PC-9 (cell line): ENCODE measurements around the gene PAGE4. TPM values are rescaled to one million over a fixed set of nuclear protein-coding genes. Genes with fewer than 3 reads are reported as not detected.

ENCODE experiments used
- BruUV-seq: library from RNA; stranded (reverse); fragments of 400-500 nt; replicated peaks from 2 replicates; lab custom pipeline; 2021; lab: Mats Ljungman, UMichigan
- CTCF ChIA-PET: fragments of 300-600 bp; sonication (Branson Sonifier 250); formaldehyde crosslinking; loops from one replicate; lab custom pipeline; 2022; ENCODE audit warnings: antibody characterized with exemption; lab: Charles Lee
- POLR2A ChIA-PET: fragments of 300-600 bp; sonication (Branson Sonifier 250); formaldehyde crosslinking; loops from one replicate; lab custom pipeline; 2022; ENCODE audit warnings: antibody characterized with exemption; ENCODE audit not compliant: unreplicated experiment; lab: Charles Lee
- DNase-seq, 2 experiments: peaks; one replicate each; pipeline versions ENCODE4 v3.0.0 to v3.0.0-alpha.2; 2015 to 2022; ENCODE audit warnings: mixed read lengths in 1 of 2
- H2AFZ ChIP-seq: fragments of 200-600 bp; sonication (generic); 2 replicates; pipeline ENCODE4 v1.8.1; 2017; ENCODE audit warnings: antibody characterized with exemption
- H3F3A ChIP-seq: fragments of 200-600 bp; sonication (generic); 2 replicates; pipeline ENCODE4 v1.8.1; 2017; ENCODE audit warnings: antibody characterized with exemption, mild to moderate bottlenecking, low read depth; ENCODE audit not compliant: insufficient read depth
- H3K27ac ChIP-seq: fragments of 200-600 bp; sonication (generic); 2 replicates; pipeline ENCODE4 v1.6.1; 2016; ENCODE audit warnings: mixed run types
- H3K27me3 ChIP-seq: fragments of 200-600 bp; sonication (generic); 2 replicates; pipeline ENCODE4 v1.6.1; 2016; ENCODE audit warnings: low read depth, mixed run types; ENCODE audit not compliant: insufficient read depth
- H3K36me3 ChIP-seq: fragments of 200-600 bp; sonication (generic); 2 replicates; pipeline ENCODE4 v1.6.1; 2016; ENCODE audit warnings: low read depth, mixed run types
- H3K4me1 ChIP-seq: fragments of 200-600 bp; sonication (generic); replicated peaks from 2 replicates; pipeline ENCODE4 v1.6.1; 2016; ENCODE audit warnings: mixed run types; ENCODE audit not compliant: insufficient read depth
- H3K4me2 ChIP-seq: fragments of 200-600 bp; sonication (generic); 2 replicates; pipeline ENCODE4 v1.6.1; 2017; ENCODE audit warnings: mixed run types
- H3K4me3 ChIP-seq: fragments of 200-600 bp; sonication (generic); 2 replicates; pipeline ENCODE4 v1.6.1; 2016; ENCODE audit warnings: mixed run types
- H3K79me2 ChIP-seq: fragments of 200-600 bp; sonication (generic); 2 replicates; pipeline ENCODE4 v1.6.1; 2017; ENCODE audit warnings: low read depth, mixed run types
- H3K9me2 ChIP-seq: fragments of 200-600 bp; sonication (generic); 2 replicates; pipeline ENCODE4 v1.8.1; 2017; ENCODE audit warnings: mild to moderate bottlenecking; ENCODE audit not compliant: insufficient read depth
- H3K9me3 ChIP-seq: fragments of 200-600 bp; sonication (generic); 2 replicates; pipeline ENCODE4 v1.8.1; 2016; ENCODE audit warnings: low read depth; ENCODE audit not compliant: insufficient read depth
- H4K20me1 ChIP-seq: fragments of 200-600 bp; sonication (generic); 2 replicates; pipeline ENCODE4 v1.8.1; 2017; ENCODE audit not compliant: insufficient read depth
- EZH2 ChIP-seq: fragments of 200-600 bp; sonication (generic); IDR thresholded peaks from 2 replicates; pipeline ENCODE4 v1.8.0; 2017; ENCODE audit warnings: antibody characterized with exemption, low read depth
- intact Hi-C: fragments of 100-400 bp; cut with micrococcal nuclease; formaldehyde crosslinking; loops from one replicate; pipeline ENCODE4 v1.10.0; 2022; ENCODE audit not compliant: unreplicated experiment
- total RNA-seq: library from RNA; stranded (reverse); gene quantifications from 2 replicates; pipeline ENCODE4 v1.2.3, GENCODE V29; 2021
- TF ChIP-seq, protein P1 (sequence below): fragments of 200-600 bp; sonication (generic); conservative IDR thresholded peaks from 2 replicates; pipeline ENCODE4 v1.6.1; 2017; ENCODE audit warnings: mixed run types, antibody characterized with exemption, mild to moderate bottlenecking, moderate library complexity

The PAGE4 gene
- total RNA-seq, 1 experiment from 2014 or later: not detected

DNA sequence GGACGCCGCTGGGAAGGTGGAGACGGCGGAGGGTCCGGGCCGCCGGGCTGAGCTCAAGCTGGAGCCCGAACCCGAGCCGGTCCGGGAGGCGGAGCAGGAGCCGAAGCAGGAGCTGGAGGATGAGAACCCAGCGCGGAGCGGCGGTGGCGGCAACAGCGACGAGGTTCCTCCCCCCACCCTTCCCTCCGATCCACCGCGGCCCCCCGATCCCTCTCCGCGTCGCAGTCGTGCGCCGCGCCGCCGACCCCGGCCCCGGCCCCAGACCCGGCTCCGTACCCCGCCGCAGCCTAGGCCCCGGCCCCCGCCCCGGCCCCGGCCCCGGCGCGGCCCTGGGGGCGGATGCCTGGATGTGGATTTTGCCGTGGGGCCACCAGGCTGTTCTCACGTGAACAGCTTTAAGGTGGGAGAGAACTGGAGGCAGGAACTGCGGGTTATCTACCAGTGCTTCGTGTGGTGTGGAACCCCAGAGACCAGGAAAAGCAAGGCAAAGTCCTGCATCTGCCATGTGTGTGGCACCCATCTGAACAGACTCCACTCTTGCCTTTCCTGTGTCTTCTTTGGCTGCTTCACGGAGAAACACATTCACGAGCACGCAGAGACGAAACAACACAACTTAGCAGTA, 50.7 kb downstream of the PAGE4 start:
- no peaks in the 10 kb centered on the region for H3K36me3 ChIP-seq
- H3K4me3 ChIP-seq: peak overlapping the region; percentile 51; the same call in 1 of the 2 replicates
- H3K27ac ChIP-seq: no peak overlapping the region
- ChIA-PET CTCF (no interaction called here), POLR2A (no interaction called here)
- H3K79me2 ChIP-seq: no peaks in the 10 kb centered on the region
- TF ChIP-seq, protein P1, sequence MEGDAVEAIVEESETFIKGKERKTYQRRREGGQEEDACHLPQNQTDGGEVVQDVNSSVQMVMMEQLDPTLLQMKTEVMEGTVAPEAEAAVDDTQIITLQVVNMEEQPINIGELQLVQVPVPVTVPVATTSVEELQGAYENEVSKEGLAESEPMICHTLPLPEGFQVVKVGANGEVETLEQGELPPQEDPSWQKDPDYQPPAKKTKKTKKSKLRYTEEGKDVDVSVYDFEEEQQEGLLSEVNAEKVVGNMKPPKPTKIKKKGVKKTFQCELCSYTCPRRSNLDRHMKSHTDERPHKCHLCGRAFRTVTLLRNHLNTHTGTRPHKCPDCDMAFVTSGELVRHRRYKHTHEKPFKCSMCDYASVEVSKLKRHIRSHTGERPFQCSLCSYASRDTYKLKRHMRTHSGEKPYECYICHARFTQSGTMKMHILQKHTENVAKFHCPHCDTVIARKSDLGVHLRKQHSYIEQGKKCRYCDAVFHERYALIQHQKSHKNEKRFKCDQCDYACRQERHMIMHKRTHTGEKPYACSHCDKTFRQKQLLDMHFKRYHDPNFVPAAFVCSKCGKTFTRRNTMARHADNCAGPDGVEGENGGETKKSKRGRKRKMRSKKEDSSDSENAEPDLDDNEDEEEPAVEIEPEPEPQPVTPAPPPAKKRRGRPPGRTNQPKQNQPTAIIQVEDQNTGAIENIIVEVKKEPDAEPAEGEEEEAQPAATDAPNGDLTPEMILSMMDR: no peak
- no peak for TF ChIP-seq EZH2
- intact Hi-C loops: loop anchor here (5.0 to 10.0 kb wide), 2 partner anchors 205 to 1117 kb away; partner anchors contain the start of gene GLOD5
- BruUV-seq: no TSS peak
- H3K9me3 ChIP-seq: no peaks in the 10 kb centered on the region
- no peaks in the 10 kb centered on the region for H3K9me2 ChIP-seq
- H3K4me2 ChIP-seq: peak overlapping the region; percentile 69
- no peak overlapping the region for H2AFZ ChIP-seq
- DNase-seq: no peak
- no peaks in the 10 kb centered on the region for H3K27me3 ChIP-seq
- H4K20me1 ChIP-seq: no peaks in the 10 kb centered on the region
- no peaks in the 10 kb centered on the region for H3K4me1 ChIP-seq
- H3F3A ChIP-seq: no peaks in the 10 kb centered on the region

DNA sequence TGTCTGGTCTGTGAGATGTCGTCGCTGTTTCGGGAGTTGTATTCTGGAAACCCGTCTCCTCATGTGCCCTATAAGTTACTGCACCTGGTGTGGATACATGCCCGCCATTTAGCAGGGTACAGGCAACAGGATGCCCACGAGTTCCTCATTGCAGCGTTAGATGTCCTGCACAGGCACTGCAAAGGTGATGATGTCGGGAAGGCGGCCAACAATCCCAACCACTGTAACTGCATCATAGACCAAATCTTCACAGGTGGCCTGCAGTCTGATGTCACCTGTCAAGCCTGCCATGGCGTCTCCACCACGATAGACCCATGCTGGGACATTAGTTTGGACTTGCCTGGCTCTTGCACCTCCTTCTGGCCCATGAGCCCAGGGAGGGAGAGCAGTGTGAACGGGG, 51.6 kb downstream of the PAGE4 start:
- no peak for TF ChIP-seq EZH2
- TF ChIP-seq, protein P1: no peak
- H4K20me1 ChIP-seq: no peaks in the 10 kb centered on the region
- H3K27me3 ChIP-seq: no peaks in the 10 kb centered on the region
- H3K4me2 ChIP-seq: peak overlapping the region; percentile 69
- intact Hi-C loops: loop anchor here (10.0 kb wide), 1 partner anchor 204 kb away; no protein-coding TSS in a partner anchor
- ChIA-PET POLR2A (no interaction called here), CTCF (no interaction called here)
- no peak overlapping the region for H3K27ac ChIP-seq
- no peaks in the 10 kb centered on the region for H3K9me2 ChIP-seq
- H2AFZ ChIP-seq: no peak overlapping the region
- H3K9me3 ChIP-seq: no peaks in the 10 kb centered on the region
- no peaks in the 10 kb centered on the region for H3K79me2 ChIP-seq
- H3F3A ChIP-seq: no peaks in the 10 kb centered on the region
- DNase-seq: no peak
- no peaks in the 10 kb centered on the region for H3K4me1 ChIP-seq
- H3K4me3 ChIP-seq: peak overlapping the region; percentile 51; the same call in 1 of the 2 replicates
- no peaks in the 10 kb centered on the region for H3K36me3 ChIP-seq
- no TSS peak for BruUV-seq

Other genes with a start within 250 kb of the PAGE4 start
- not detected in 2 replicates for gene GAGE12H, start 249.4 kb upstream of the PAGE4 start, total RNA-seq
- not detected in 2 replicates for gene GAGE2A, start 239.8 kb upstream of the PAGE4 start, total RNA-seq
- gene GAGE1, start 230.3 kb upstream of the PAGE4 start, total RNA-seq: not detected in 2 replicates
- gene PAGE1, start 133.3 kb upstream of the PAGE4 start, total RNA-seq: not detected in 2 replicates
- gene USP27X, start 50.2 kb downstream of the PAGE4 start, total RNA-seq: 1.1 and 1.3 TPM in 2 replicates
- 0.94 and 1.4 TPM in 2 replicates for gene CLCN5, start 93.3 kb downstream of the PAGE4 start, total RNA-seq